Glomerular visceral epithelial cell (primary cell): Measurements from ENCODE around the gene DENND1B.

ENCODE experiments used
- DNase-seq: peaks from one replicate; pipeline ENCODE4 v3.0.0-alpha.2; 2016; ENCODE audit errors: extremely low spot score

Gene DENND1B

GRCh38 chr1:197775282-197776262 is at the start of gene DENND1B:
Gene DENND1B, minus strand, starts transcription at chr1:197775480. Its CDS starts 325 bp downstream, at chr1:197775155.
- DNase-seq: peak; percentile 90

- DNase-seq: no peak
These were observed 39.0 kb upstream of the DENND1B start for GRCh38 chr1:197814306-197814705.

- no peak for DNase-seq
These were observed 38.5 kb upstream of the DENND1B start for GRCh38 chr1:197813741-197814140.

DNA sequence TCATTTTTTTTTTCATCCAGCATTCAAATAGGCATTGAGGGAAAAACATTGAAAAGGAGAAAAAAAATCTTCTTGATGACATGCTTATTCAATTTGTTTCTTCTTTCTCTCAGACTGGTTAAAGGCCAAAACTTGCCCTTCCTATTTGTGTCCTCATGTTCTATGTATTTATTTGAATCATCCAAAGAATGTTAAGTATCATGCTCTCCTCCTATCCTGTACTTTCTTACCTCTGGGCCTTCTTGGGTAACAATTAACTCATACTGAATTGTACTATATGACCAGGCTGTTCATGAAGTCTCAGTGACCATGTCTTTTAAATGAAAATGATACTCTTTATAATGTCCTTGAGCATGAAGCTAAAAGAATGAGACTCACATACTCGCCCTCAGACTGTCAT is 36.5 kb upstream of the DENND1B start:
- no peak for DNase-seq

- DNase-seq: no peak
These were observed 35.5 kb upstream of the DENND1B start for GRCh38 chr1:197810812-197811211.

- DNase-seq: no peak
These were observed 33.6 kb upstream of the DENND1B start for GRCh38 chr1:197808880-197809279.

DNA sequence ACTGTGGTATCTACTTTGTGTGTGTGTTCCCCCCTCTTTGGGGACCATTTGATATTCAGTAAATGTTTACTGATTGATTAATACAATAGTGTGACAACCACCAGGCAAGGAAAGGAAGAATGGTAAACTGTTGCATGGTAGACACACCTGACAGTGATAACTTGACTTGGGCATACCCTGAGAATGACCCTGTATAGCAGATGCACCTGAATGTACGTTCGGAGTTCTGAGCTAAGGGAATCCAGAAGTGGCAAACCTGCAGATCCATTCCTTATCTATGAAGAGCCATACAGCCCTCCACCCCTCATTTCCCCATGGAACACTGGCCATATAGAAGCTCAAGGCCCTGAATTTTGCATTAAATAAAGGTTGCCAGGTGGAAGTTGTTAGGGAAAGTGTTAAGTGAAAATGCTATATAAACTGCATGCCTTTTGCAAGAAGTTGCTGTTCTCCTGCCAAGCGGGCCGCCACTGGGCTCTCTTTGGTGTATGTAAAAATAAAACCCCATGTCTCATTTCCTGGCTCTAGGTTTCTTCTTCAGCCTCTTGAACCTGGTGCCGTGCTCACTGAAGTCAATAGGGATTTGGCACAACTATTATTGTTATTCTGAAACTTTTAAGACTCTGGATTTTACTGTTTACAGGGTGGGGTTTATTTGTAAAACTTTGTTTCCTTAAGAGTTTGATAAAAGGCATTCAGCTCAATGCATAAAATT is 32.6 kb upstream of the DENND1B start:
- no peak for DNase-seq

GRCh38 chr1:197807216-197807615 is 31.9 kb upstream of the DENND1B start:
- no peak for DNase-seq

DNA sequence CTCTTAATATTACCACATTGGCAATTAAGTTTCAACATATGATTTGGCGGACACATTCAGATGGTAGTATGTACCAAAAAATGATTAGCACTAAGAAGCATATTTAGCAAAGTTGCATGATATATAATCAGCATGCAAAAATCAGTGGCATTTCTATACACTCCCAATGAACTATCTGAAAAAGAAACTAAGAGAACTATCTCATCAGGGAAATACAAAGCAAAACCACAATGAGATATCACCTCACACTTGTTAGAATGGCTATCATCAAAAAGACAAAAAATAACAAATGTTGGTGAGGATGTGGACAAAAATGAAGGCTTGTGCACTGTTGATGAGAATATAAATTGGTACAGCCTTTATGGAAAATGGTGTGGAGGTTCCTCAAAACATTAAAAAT is 31.4 kb upstream of the DENND1B start:
- DNase-seq: no peak

GRCh38 chr1:197801684-197802083 is 26.4 kb upstream of the DENND1B start:
- DNase-seq: no peak

DNA sequence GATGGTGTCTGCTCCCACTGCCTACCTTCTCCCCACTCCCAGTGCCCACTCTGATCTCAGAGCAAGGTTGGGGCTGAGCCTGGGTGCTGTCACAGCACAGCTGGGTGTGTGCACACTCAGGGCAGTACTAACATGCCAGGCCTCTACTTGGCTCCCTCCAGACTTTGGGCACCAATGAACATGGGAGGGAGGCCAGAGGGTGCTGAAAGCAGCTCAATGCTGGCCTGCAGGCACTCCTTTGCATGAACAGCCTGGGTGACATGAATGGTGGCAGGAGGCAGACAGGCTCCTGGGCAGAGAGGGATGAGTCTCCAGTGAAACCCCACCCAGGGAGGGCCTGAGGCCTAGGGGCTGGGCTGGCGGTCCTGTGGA is 25.8 kb upstream of the DENND1B start:
- no peak for DNase-seq

- DNase-seq: no peak
These were observed 25.3 kb upstream of the DENND1B start for GRCh38 chr1:197800379-197801110.

- DNase-seq: peak; percentile 71
These were observed 24.0 kb upstream of the DENND1B start for GRCh38 chr1:197799271-197799670.

- no peak for DNase-seq
These were observed 23.2 kb upstream of the DENND1B start for GRCh38 chr1:197798492-197798891.

DNA sequence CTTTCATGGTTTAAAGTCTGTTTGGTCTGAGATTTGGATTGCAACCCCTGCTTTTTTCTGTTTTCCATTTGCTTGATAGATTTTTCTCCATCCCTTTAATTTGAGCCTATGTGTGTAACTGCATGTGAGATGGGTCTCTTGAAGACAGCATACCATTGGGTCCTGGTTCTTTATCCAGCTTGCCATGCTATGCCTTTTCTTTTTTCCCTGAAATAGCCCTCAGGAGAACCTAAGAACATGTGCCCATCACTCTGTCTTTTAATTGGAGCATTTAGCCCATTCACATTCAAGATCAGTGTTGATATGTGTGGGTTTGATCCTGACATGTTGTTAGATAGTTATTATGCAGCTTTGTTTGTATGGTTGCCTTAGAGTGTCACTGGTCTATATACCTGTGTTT is 21.7 kb upstream of the DENND1B start:
- no peak for DNase-seq

GRCh38 chr1:197788741-197789739 is 13.8 kb upstream of the DENND1B start:
- DNase-seq: no peak

GRCh38 chr1:197787623-197788536 is 12.6 kb upstream of the DENND1B start:
- no peak for DNase-seq

DNA sequence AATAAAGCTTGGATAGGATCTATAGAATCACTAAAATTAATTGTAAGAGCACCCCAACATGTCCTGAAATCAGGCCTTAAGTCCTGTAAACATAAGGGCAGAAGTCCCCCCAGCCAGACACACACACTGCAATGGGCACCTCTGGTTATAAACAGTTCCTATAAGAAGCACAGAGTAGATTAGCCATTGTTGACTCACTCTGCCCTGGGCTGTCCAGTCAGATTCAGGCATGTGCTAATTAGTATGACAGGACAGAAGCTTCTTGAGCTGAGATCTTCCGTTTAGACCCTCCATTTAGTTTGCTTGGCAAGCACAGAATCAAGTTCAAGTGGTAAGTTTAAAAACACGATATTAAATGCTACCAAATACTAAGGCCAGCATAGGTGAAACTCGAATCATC is 11.8 kb upstream of the DENND1B start:
- no peak for DNase-seq

- no peak for DNase-seq
These were observed 11.0 kb upstream of the DENND1B start for GRCh38 chr1:197786280-197786679.

- peak; percentile 44 for DNase-seq
These were observed 8.2 kb upstream of the DENND1B start for GRCh38 chr1:197783510-197783948.
